Naive thymus-derived CD4-positive, alpha-beta T cell (primary cell): ENCODE measurements around the gene TENM4. TPM values are rescaled to one million over a fixed set of nuclear protein-coding genes. Genes with fewer than 3 reads are reported as not detected.

Experiments used
- ATAC-seq: fragments of 150-1000 bp; cut with Tn5 transposase; 2 replicates; pipeline ENCODE4 v1.10.0; 2021; ENCODE audit warnings: mild to moderate bottlenecking, moderate library complexity
- CTCF ChIA-PET: fragments of 350-600 bp; sonication (Branson Sonifier 250); formaldehyde crosslinking; loops from one replicate; lab custom pipeline; 2021; ENCODE audit warnings: antibody characterized with exemption; lab: Charles Lee
- POLR2A ChIA-PET: fragments of 350-600 bp; sonication (Branson Sonifier 250); formaldehyde crosslinking; loops from one replicate; lab custom pipeline; 2021; ENCODE audit warnings: antibody characterized with exemption, inconsistent platforms; lab: Charles Lee
- DNase-seq, 9 donors: peaks; one replicate each; pipeline versions ENCODE4 v3.0.0 to v3.0.0-alpha.2; 2020 to 2022; ENCODE audit warnings: mixed read lengths in 1 of 9
- H3K27ac ChIP-seq: one replicate; pipeline ENCODE4 v1.7.0; 2013; ENCODE audit warnings: mild to moderate bottlenecking, low read depth, low read length, moderate library complexity
- H3K27me3 ChIP-seq, 2 donors: one replicate each; pipeline ENCODE4 v1.7.0; 2013; ENCODE audit warnings: low read length in 2 of 2, mild to moderate bottlenecking in 2 of 2, moderate library complexity in 2 of 2; ENCODE audit not compliant: control insufficient read depth in 2 of 2, insufficient read depth in 2 of 2
- H3K36me3 ChIP-seq, 3 experiments: 1 replicate in 2 of 3; 2 replicates in 1 of 3; pipeline ENCODE4 v1.7.0; 2013; ENCODE audit warnings: low read length in 3 of 3, mild to moderate bottlenecking in 3 of 3, moderate library complexity in 1 of 3; ENCODE audit not compliant: insufficient read depth in 3 of 3, control insufficient read depth in 2 of 3
- H3K4me1 ChIP-seq, 2 donors: one replicate each; pipeline ENCODE4 v1.7.0; 2013; ENCODE audit warnings: low read length in 2 of 2, mild to moderate bottlenecking in 2 of 2, moderate library complexity in 1 of 2; ENCODE audit not compliant: control insufficient read depth in 2 of 2, insufficient read depth in 2 of 2
- H3K4me3 ChIP-seq: 2 replicates; pipeline ENCODE4 v1.7.0; 2013; ENCODE audit warnings: mild to moderate bottlenecking, low read length
- H3K9me3 ChIP-seq, 3 experiments: 1 replicate in 2 of 3; 2 replicates in 1 of 3; pipeline ENCODE4 v1.7.0; 2013; ENCODE audit warnings: low read length in 3 of 3; ENCODE audit not compliant: control insufficient read depth in 2 of 3
- H3K27ac Mint-ChIP-seq, 9 donors: one replicate each; pipeline ENCODE4 v1.8.0; 2020 to 2022; ENCODE audit warnings: mixed read lengths in 9 of 9, mild to moderate bottlenecking in 8 of 9, moderate library complexity in 5 of 9, inconsistent platforms in 2 of 9
- H3K27me3 Mint-ChIP-seq, 5 donors: one replicate each; pipeline ENCODE4 v1.8.0; 2021 to 2022; ENCODE audit warnings: mixed read lengths in 5 of 5, mild to moderate bottlenecking in 1 of 5
- H3K36me3 Mint-ChIP-seq, 5 donors: one replicate each; pipeline ENCODE4 v1.8.0; 2020 to 2022; ENCODE audit warnings: mixed read lengths in 5 of 5, mild to moderate bottlenecking in 3 of 5, inconsistent platforms in 1 of 5
- H3K4me1 Mint-ChIP-seq, 7 donors: one replicate each; pipeline ENCODE4 v1.8.0; 2020 to 2022; ENCODE audit warnings: mixed read lengths in 7 of 7, mild to moderate bottlenecking in 3 of 7, inconsistent platforms in 1 of 7
- H3K4me3 Mint-ChIP-seq, 10 donors: one replicate each; pipeline ENCODE4 v1.8.0; 2020 to 2022; ENCODE audit warnings: mild to moderate bottlenecking in 10 of 10, mixed read lengths in 10 of 10, moderate library complexity in 6 of 10, inconsistent platforms in 2 of 10
- H3K9me3 Mint-ChIP-seq, 11 donors: one replicate each; pipeline ENCODE4 v1.8.0; 2020 to 2022; ENCODE audit warnings: mixed read lengths in 11 of 11, mild to moderate bottlenecking in 4 of 11, inconsistent platforms in 1 of 11, moderate library complexity in 1 of 11
- intact Hi-C, 2 donors: fragments of 100-400 bp; cut with micrococcal nuclease; formaldehyde crosslinking; loops; one replicate each; pipeline ENCODE4 v1.15.1; 2023
- polyA plus RNA-seq, 2 donors: library from polyadenylated mRNA; unstranded; fragments of 300-500 nt; fragmentation: Illumina TruSeq; gene quantifications; one replicate each; pipeline ENCODE4 v1.2.3, GENCODE V29; 2021
- total RNA-seq, 6 experiments: library from RNA in 5 of 6; stranded (reverse) in 5 of 6; gene quantifications; 1 replicate in 5 of 6; 2 replicates in 1 of 6; pipeline ENCODE4 v1.2.3 and lab custom pipeline; 2021 to 2026

Gene TENM4
- total and polyA plus RNA-seq, 7 experiments from 2014 or later, result 0.32 to 0.47 TPM; not detected in 5

GRCh38 chr11:79333355-79333754 lies 107.5 kb downstream of the TENM4 start:
- CTCF ChIA-PET, result no interaction called here
- intact Hi-C loops, result no loop called here
- peaks cover 0 to 11% (median 1%) of the 10 kb centered on the region in 11 donors for H3K9me3 Mint-ChIP-seq

GRCh38 chr11:79332017-79332416 lies 108.8 kb downstream of the TENM4 start:
- no peaks in the 10 kb centered on the region for H3K9me3 ChIP-seq
- Mint-ChIP-seq H3K4me1 (no peaks in the 10 kb centered on the region), H3K27me3 (peaks cover 0 to 15% (median 0%) of the 10 kb centered on the region in 5 donors), H3K4me3 (no peak overlapping the region), H3K27ac (no peak overlapping the region), H3K36me3 (no peaks in the 10 kb centered on the region), H3K9me3 (peaks cover 0 to 11% (median 1%) of the 10 kb centered on the region in 11 donors)
- intact Hi-C loops, result no loop called here
- DNase-seq (no peak), ATAC-seq (no peak)
- POLR2A ChIA-PET, result no interaction called here
- H3K4me3 ChIP-seq, result no peak overlapping the region
- no peaks in the 10 kb centered on the region for H3K36me3 ChIP-seq
- H3K27me3 ChIP-seq, result no peaks in the 10 kb centered on the region
- no peaks in the 10 kb centered on the region for H3K4me1 ChIP-seq
- H3K27ac ChIP-seq, result no peak overlapping the region
- CTCF ChIA-PET, result no interaction called here

More at GRCh38 chr11:79333355-79333754, 107.5 kb downstream of the TENM4 start:
- Mint-ChIP-seq H3K27ac (no peak overlapping the region), H3K4me3 (no peak overlapping the region), H3K36me3 (no peaks in the 10 kb centered on the region), H3K27me3 (peaks cover 0 to 15% (median 0%) of the 10 kb centered on the region in 5 donors), H3K4me1 (no peaks in the 10 kb centered on the region)
- no peak overlapping the region for H3K27ac ChIP-seq
- no peaks in the 10 kb centered on the region for H3K9me3 ChIP-seq
- ATAC-seq, result no peak
- H3K36me3 ChIP-seq, result no peaks in the 10 kb centered on the region
- POLR2A ChIA-PET, result no interaction called here
- DNase-seq, result no peak
- H3K4me1 ChIP-seq, result no peaks in the 10 kb centered on the region
- no peaks in the 10 kb centered on the region for H3K27me3 ChIP-seq
- H3K4me3 ChIP-seq, result no peak overlapping the region

DNA sequence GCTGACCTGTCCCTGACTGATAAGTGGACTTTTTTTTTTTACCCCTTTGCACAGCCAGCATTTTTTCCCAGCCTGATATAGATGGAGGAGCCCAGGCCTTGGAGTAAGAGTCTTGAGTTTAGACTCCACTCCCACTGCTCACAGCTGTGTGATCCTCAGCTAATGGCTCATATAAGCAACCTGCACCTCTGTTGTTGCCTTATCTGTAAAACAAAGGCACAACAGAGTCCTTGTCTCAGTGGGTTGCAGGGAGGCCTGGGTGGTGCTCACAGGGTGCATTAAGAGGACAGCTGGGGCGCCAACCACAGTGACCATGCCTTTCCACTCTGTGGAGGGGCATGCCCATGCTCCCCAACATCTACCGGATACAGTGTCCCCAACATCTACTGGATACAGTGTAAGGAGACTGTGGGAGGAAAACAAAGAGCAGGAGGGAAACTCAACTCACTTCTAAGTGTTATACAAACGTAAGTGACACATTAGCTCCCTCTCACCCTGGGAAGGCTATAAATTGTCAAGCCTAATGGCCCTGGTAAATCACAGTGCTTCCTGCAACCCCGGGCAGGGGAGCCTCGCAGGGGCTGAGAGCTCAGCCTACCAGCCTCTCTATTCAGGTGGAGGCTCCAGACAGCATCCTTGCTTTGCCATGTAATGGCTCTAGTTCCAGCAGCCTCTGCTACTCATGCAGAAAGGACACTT lies 109.5 kb downstream of the TENM4 start:
- Histone ChIP-seq H3K4me3 (no peak overlapping the region), H3K27me3 (no peaks in the 10 kb centered on the region), H3K9me3 (no peaks in the 10 kb centered on the region), H3K27ac (no peak overlapping the region), H3K36me3 (no peaks in the 10 kb centered on the region), H3K4me1 (no peaks in the 10 kb centered on the region)
- ATAC-seq (no peak), DNase-seq (no peak)
- intact Hi-C loops, result no loop called here
- ChIA-PET POLR2A (no interaction called here), CTCF (no interaction called here)
- Mint-ChIP-seq H3K27me3 (peaks cover 0 to 18% (median 0%) of the 10 kb centered on the region in 5 donors), H3K4me3 (no peak overlapping the region), H3K27ac (no peak overlapping the region), H3K4me1 (no peaks in the 10 kb centered on the region), H3K9me3 (peaks cover 0 to 14% (median 3%) of the 10 kb centered on the region in 11 donors), H3K36me3 (peaks cover 0 to under 1% (median 0%) of the 10 kb centered on the region in 5 donors)

- intact Hi-C loops, result no loop called here
- no peak overlapping the region for H3K27ac Mint-ChIP-seq
- H3K4me1 ChIP-seq, result no peaks in the 10 kb centered on the region
- ATAC-seq (no peak), DNase-seq (no peak)
- H3K4me1 Mint-ChIP-seq, result no peaks in the 10 kb centered on the region
- CTCF ChIA-PET, result no interaction called here
- no peaks in the 10 kb centered on the region for H3K9me3 ChIP-seq
- H3K36me3 ChIP-seq, result no peaks in the 10 kb centered on the region
- no peak overlapping the region for H3K4me3 Mint-ChIP-seq
- POLR2A ChIA-PET, result no interaction called here
- no peak overlapping the region for H3K27ac ChIP-seq
- peaks cover 0 to 18% (median 4%) of the 10 kb centered on the region in 11 donors for H3K9me3 Mint-ChIP-seq
- no peak overlapping the region for H3K4me3 ChIP-seq
- peaks cover 0 to 24% (median 0%) of the 10 kb centered on the region in 5 donors for H3K27me3 Mint-ChIP-seq
- H3K27me3 ChIP-seq, result no peaks in the 10 kb centered on the region
- H3K36me3 Mint-ChIP-seq, result peaks cover 0 to 3% (median 0%) of the 10 kb centered on the region in 5 donors
Observed at GRCh38 chr11:79330651-79331050, 110.2 kb downstream of the TENM4 start.

DNA sequence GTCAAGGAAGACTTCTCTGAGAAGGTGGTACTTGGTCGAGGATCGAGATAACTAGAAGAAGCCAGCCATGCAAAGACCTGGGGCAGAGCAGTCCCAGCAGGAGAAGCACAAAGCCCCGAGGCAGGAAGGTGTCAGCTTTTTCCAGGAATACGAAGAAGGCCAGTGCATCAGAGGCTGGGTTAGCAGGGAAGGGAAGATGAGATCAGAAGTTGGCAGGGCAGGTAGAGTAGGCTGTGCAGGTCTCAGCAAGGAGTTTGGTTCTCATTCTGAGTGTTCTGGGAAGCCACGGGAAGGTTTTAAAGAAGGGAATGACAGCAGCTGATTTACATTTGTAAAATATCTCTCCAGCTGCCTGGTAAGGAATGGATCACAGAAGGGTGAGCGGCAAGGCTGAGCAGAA lies 111.3 kb downstream of the TENM4 start:
- no peaks in the 10 kb centered on the region for H3K9me3 ChIP-seq
- ATAC-seq (no peak), DNase-seq (no peak)
- CTCF ChIA-PET, result no interaction called here
- no peak overlapping the region for H3K27ac ChIP-seq
- intact Hi-C loops, result no loop called here
- Mint-ChIP-seq H3K36me3 (peaks cover 0 to 3% (median 0%) of the 10 kb centered on the region in 5 donors), H3K27ac (no peak overlapping the region), H3K9me3 (peaks cover 0 to 18% (median 4%) of the 10 kb centered on the region in 11 donors), H3K27me3 (peaks cover 0 to 24% (median 0%) of the 10 kb centered on the region in 5 donors), H3K4me3 (no peak overlapping the region), H3K4me1 (no peaks in the 10 kb centered on the region)
- H3K36me3 ChIP-seq, result no peaks in the 10 kb centered on the region
- no peaks in the 10 kb centered on the region for H3K4me1 ChIP-seq
- H3K4me3 ChIP-seq, result no peak overlapping the region
- POLR2A ChIA-PET, result no interaction called here
- H3K27me3 ChIP-seq, result no peaks in the 10 kb centered on the region

GRCh38 chr11:79328402-79328801 lies 112.4 kb downstream of the TENM4 start:
- Mint-ChIP-seq H3K27me3 (peaks cover 0 to 24% (median 0%) of the 10 kb centered on the region in 5 donors), H3K27ac (no peak overlapping the region), H3K4me3 (no peak overlapping the region), H3K9me3 (peaks cover 0 to 18% (median 4%) of the 10 kb centered on the region in 11 donors), H3K4me1 (no peaks in the 10 kb centered on the region), H3K36me3 (peaks cover 0 to 3% (median 0%) of the 10 kb centered on the region in 5 donors)
- ChIA-PET POLR2A (no interaction called here), CTCF (interaction anchor here (1.2 kb wide), 1 partner anchor 9 kb away, joined by 3 read pairs; no protein-coding TSS in a partner anchor)
- Histone ChIP-seq H3K9me3 (no peaks in the 10 kb centered on the region), H3K4me3 (no peak overlapping the region), H3K36me3 (no peaks in the 10 kb centered on the region), H3K4me1 (no peaks in the 10 kb centered on the region), H3K27ac (no peak overlapping the region), H3K27me3 (no peaks in the 10 kb centered on the region)
- no peak for ATAC-seq
- DNase-seq, result no peak
- intact Hi-C loops, result no loop called here

DNA sequence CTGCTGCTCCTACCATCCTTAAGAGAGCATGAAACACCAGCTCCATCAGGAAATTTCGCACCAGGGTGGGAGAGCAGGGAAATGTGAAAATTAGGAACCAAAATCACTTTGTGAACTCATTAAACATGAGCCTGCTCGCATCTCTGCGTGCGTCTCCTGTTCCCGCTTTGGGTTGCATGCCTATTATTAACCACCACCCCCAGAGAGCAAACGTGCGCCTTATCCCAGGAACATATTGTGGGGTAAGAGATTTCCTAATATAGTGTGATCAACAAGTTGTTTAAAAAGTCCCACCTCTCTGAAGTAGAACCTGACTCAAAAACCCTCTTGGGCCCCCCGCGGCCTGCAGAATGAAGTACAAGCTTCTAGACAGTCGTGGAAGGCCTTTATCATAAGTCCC lies 115.0 kb downstream of the TENM4 start:
- H3K27me3 ChIP-seq, result no peaks in the 10 kb centered on the region
- DNase-seq, result no peak
- CTCF ChIA-PET, result no interaction called here
- H3K4me1 Mint-ChIP-seq, result no peaks in the 10 kb centered on the region
- H3K27me3 Mint-ChIP-seq, result peaks cover 0 to 24% (median 0%) of the 10 kb centered on the region in 5 donors
- no peak overlapping the region for H3K4me3 Mint-ChIP-seq
- intact Hi-C loops, result no loop called here
- no peak overlapping the region for H3K27ac Mint-ChIP-seq
- POLR2A ChIA-PET, result no interaction called here
- no peaks in the 10 kb centered on the region for H3K36me3 ChIP-seq
- peaks cover 0 to 3% (median 0%) of the 10 kb centered on the region in 5 donors for H3K36me3 Mint-ChIP-seq
- no peak overlapping the region for H3K4me3 ChIP-seq
- no peaks in the 10 kb centered on the region for H3K4me1 ChIP-seq
- H3K27ac ChIP-seq, result no peak overlapping the region
- H3K9me3 ChIP-seq, result no peaks in the 10 kb centered on the region
- ATAC-seq, result no peak
- H3K9me3 Mint-ChIP-seq, result peaks cover 0 to 18% (median 3%) of the 10 kb centered on the region in 11 donors
